SU-DHL-6 (cell line): ENCODE results near the gene COX4I1.

Source experiments
- H2AFZ ChIP-seq: fragments of 200-600 bp; sonication (generic); 2 replicates; pipeline ENCODE4 v1.6.1; 2014; ENCODE audit warnings: low read depth, mild to moderate bottlenecking, moderate library complexity, mixed read lengths, antibody characterized with exemption, low read length; ENCODE audit not compliant: severe bottlenecking
- H3F3A ChIP-seq: fragments of 200-600 bp; shearing (Covaris generic); 2 replicates; pipeline ENCODE4 v1.6.0; 2016; ENCODE audit warnings: antibody characterized with exemption, mild to moderate bottlenecking; ENCODE audit not compliant: insufficient read depth
- H3K27ac ChIP-seq: fragments of 200-600 bp; sonication (generic); 2 replicates; pipeline ENCODE4 v1.5.1; 2016; ENCODE audit warnings: low read depth, mild to moderate bottlenecking, low read length, moderate library complexity, mixed read lengths
- H3K27me3 ChIP-seq: fragments of 200-600 bp; sonication (generic), shearing (Covaris generic); 2 replicates; pipeline ENCODE4 v1.6.0; 2014; ENCODE audit warnings: mild to moderate bottlenecking, low read length
- H3K36me3 ChIP-seq: fragments of 200-600 bp; sonication (generic); 2 replicates; pipeline ENCODE4 v1.6.1; 2014; ENCODE audit warnings: mild to moderate bottlenecking, low read length, mixed read lengths
- H3K4me2 ChIP-seq: fragments of 300-600, 200-600 bp; shearing (Covaris generic), sonication (generic); 2 replicates; pipeline ENCODE4 v1.6.0; 2014; ENCODE audit warnings: low read length, low read depth, mild to moderate bottlenecking; ENCODE audit not compliant: poor library complexity, severe bottlenecking
- H3K4me3 ChIP-seq: fragments of 200-600 bp; sonication (generic); 2 replicates; pipeline ENCODE4 v1.5.1; 2014; ENCODE audit warnings: antibody characterized with exemption, low read length, mild to moderate bottlenecking, mixed read lengths; ENCODE audit not compliant: insufficient read depth, poor library complexity, severe bottlenecking
- H3K79me2 ChIP-seq: fragments of 200-600 bp; sonication (generic); 2 replicates; pipeline ENCODE4 v1.6.1; 2014; ENCODE audit warnings: mild to moderate bottlenecking, low read length, moderate library complexity; ENCODE audit not compliant: insufficient read depth
- H3K9ac ChIP-seq: fragments of 200-600 bp; sonication (generic); 2 replicates; pipeline ENCODE4 v1.7.0; 2014; ENCODE audit warnings: mild to moderate bottlenecking, low read length
- H3K9me2 ChIP-seq: fragments of 200-600 bp; sonication (generic); replicated peaks from 2 replicates; pipeline ENCODE4 v1.6.1; 2014; ENCODE audit warnings: low read length; ENCODE audit not compliant: insufficient read depth
- H3K9me3 ChIP-seq: fragments of 200-600 bp; sonication (generic); 2 replicates; pipeline ENCODE4 v1.6.1; 2014; ENCODE audit warnings: low read length, mixed read lengths; ENCODE audit not compliant: insufficient read depth
- H4K20me1 ChIP-seq: fragments of 200-600 bp; sonication (generic); 2 replicates; pipeline ENCODE4 v1.6.1; 2014; ENCODE audit warnings: low read depth, mild to moderate bottlenecking, antibody characterized with exemption, low read length, moderate library complexity, mixed read lengths
- CTCF ChIP-seq: fragments of 200-600 bp; sonication (generic); IDR thresholded peaks from one replicate; pipeline ENCODE4 v1.5.1; 2017; ENCODE audit warnings: antibody characterized with exemption, mild to moderate bottlenecking, low read length, moderate library complexity; ENCODE audit not compliant: insufficient read depth, poor library complexity, severe bottlenecking
- EZH2phosphoT487 ChIP-seq: fragments of 200-600 bp; sonication (generic), shearing (Covaris generic); conservative IDR thresholded peaks from 2 replicates; pipeline ENCODE4 v1.6.1; 2018; ENCODE audit warnings: mild to moderate bottlenecking, antibody characterized with exemption, low read length, moderate library complexity, mixed read lengths

The COX4I1 gene

GRCh38 chr16:85796599-85796998, 2.9 kb upstream of the COX4I1 start:
- H3K27ac ChIP-seq, result no peak overlapping the region
- no peaks in the 10 kb centered on the region for H4K20me1 ChIP-seq
- H2AFZ ChIP-seq, result no peak overlapping the region
- peaks cover 89% of the 10 kb centered on the region for H3K79me2 ChIP-seq
- no peak overlapping the region for H3K4me2 ChIP-seq
- no peaks in the 10 kb centered on the region for H3K27me3 ChIP-seq
- H3K9me3 ChIP-seq, result no peaks in the 10 kb centered on the region
- no peaks in the 10 kb centered on the region for H3F3A ChIP-seq
- TF ChIP-seq EZH2phosphoT487, result no peak
- no peak for TF ChIP-seq CTCF
- H3K36me3 ChIP-seq, result no peaks in the 10 kb centered on the region
- no peak overlapping the region for H3K4me3 ChIP-seq
- H3K9me2 ChIP-seq, result no peaks in the 10 kb centered on the region
- no peak overlapping the region for H3K9ac ChIP-seq

- H3F3A ChIP-seq, result no peaks in the 10 kb centered on the region
- H3K4me3 ChIP-seq, result peak overlapping the region; percentile 94
- H3K27me3 ChIP-seq, result no peaks in the 10 kb centered on the region
- no peak for TF ChIP-seq CTCF
- TF ChIP-seq EZH2phosphoT487, result no peak
- peak overlapping the region; percentile 93 for H3K4me2 ChIP-seq
- H3K9me3 ChIP-seq, result no peaks in the 10 kb centered on the region
- no peaks in the 10 kb centered on the region for H3K36me3 ChIP-seq
- H3K9me2 ChIP-seq, result no peaks in the 10 kb centered on the region
- peak overlapping the region; percentile 96 for H3K9ac ChIP-seq
- no peak overlapping the region for H3K27ac ChIP-seq
- H4K20me1 ChIP-seq, result no peaks in the 10 kb centered on the region
- no peak overlapping the region for H2AFZ ChIP-seq
- H3K79me2 ChIP-seq, result peaks cover 84% of the 10 kb centered on the region
Observed at GRCh38 chr16:85798283-85798776, 1.2 kb upstream of the COX4I1 start.

- TF ChIP-seq EZH2phosphoT487 (no peak), CTCF (no peak)
- no peaks in the 10 kb centered on the region for H3K36me3 ChIP-seq
- H3K27ac ChIP-seq, result peak overlapping the region; percentile 36; the same call in 1 of the 2 replicates
- no peaks in the 10 kb centered on the region for H3K9me3 ChIP-seq
- H3K4me3 ChIP-seq, result peak overlapping the region; percentile 94
- no peaks in the 10 kb centered on the region for H3K9me2 ChIP-seq
- H3K9ac ChIP-seq, result peak overlapping the region; percentile 96
- H3F3A ChIP-seq, result no peaks in the 10 kb centered on the region
- no peaks in the 10 kb centered on the region for H4K20me1 ChIP-seq
- H3K79me2 ChIP-seq, result peaks cover 83% of the 10 kb centered on the region
- peak overlapping the region; percentile 87 for H2AFZ ChIP-seq
- H3K4me2 ChIP-seq, result peak overlapping the region; percentile 93
- H3K27me3 ChIP-seq, result no peaks in the 10 kb centered on the region
Observed at GRCh38 chr16:85798901-85799496, 496 bp upstream of the COX4I1 start.
